Gastrocnemius medialis (tissue), 4 donors: ENCODE measurements around the gene PHF13.

ENCODE experiments used
- CTCF ChIP-seq, 5 experiments: fragments of 450-650 bp in 3 of 5; fragments of 200-600 bp in 2 of 5; sonication (generic) in 2 of 5; IDR thresholded peaks in 4 of 5; conservative IDR thresholded peaks in 1 of 5; 1 replicate in 4 of 5; 2 replicates in 1 of 5; pipeline ENCODE4 v1.5.1; 2016 to 2019; ENCODE audit warnings: antibody characterized with exemption in 5 of 5, mild to moderate bottlenecking in 3 of 5, moderate library complexity in 3 of 5
- POLR2A ChIP-seq, 2 donors: fragments of 450-650 bp; IDR thresholded peaks; one replicate each; pipeline ENCODE4 v1.6.1; 2017; ENCODE audit warnings: antibody characterized with exemption in 2 of 2, mild to moderate bottlenecking in 2 of 2, moderate library complexity in 2 of 2

- no peak for TF ChIP-seq CTCF (IDR thresholded peaks at IDR 0.05 in 4 of 5, conservative IDR thresholded peaks at IDR 0.05 in 1 of 5)
- no peak for TF ChIP-seq POLR2A (IDR thresholded peaks at IDR 0.05)
These were observed 8.2 kb downstream of the PHF13 start for GRCh38 chr1:6621429-6622391.
